MCF 10A (cell line): ENCODE measurements around the gene FAAP24. TPM values are rescaled to one million over a fixed set of nuclear protein-coding genes. Genes with fewer than 3 reads are reported as not detected.
"Not testable (repeated sequence)": the region's sequence is repeated elsewhere in the genome, so short reads cannot be mapped to it uniquely, and the experiment has no call there.

Experiments
- BruUV-seq: library from RNA; stranded (reverse); fragments of 400-500 nt; replicated peaks from 2 replicates; lab custom pipeline; 2021; lab: Mats Ljungman, UMichigan
- CTCF ChIA-PET: fragments of 300-600 bp; sonication (Branson Sonifier 250); formaldehyde crosslinking; extraction: SDS; loops from one replicate; lab custom pipeline; 2021; ENCODE audit warnings: antibody characterized with exemption, inconsistent platforms; lab: Yijun Ruan, JAX
- POLR2A ChIA-PET: fragments of 300-600, 350-650 bp; sonication (Branson Sonifier 250); formaldehyde crosslinking; extraction: SDS; loops from one replicate; lab custom pipeline; 2020; ENCODE audit warnings: antibody characterized with exemption, inconsistent platforms; lab: Yijun Ruan, JAX
- DNase-seq: peaks from one replicate; pipeline ENCODE4 v3.0.0-alpha.2; 2018; ENCODE audit not compliant: unreplicated experiment
- H3K27ac Mint-ChIP-seq: one replicate; pipeline ENCODE4 v1.8.0; 2022; ENCODE audit warnings: mild to moderate bottlenecking, low read depth, mixed read lengths; ENCODE audit not compliant: unreplicated experiment
- H3K27me3 Mint-ChIP-seq: one replicate; pipeline ENCODE4 v1.8.0; 2022; ENCODE audit warnings: mixed read lengths; ENCODE audit not compliant: insufficient read depth, unreplicated experiment
- H3K36me3 Mint-ChIP-seq: one replicate; pipeline ENCODE4 v1.8.0; 2022; ENCODE audit warnings: mild to moderate bottlenecking, moderate library complexity, mixed read lengths; ENCODE audit not compliant: insufficient read depth, unreplicated experiment
- H3K4me1 Mint-ChIP-seq: one replicate; pipeline ENCODE4 v1.8.0; 2022; ENCODE audit warnings: mixed read lengths; ENCODE audit not compliant: insufficient read depth, unreplicated experiment
- H3K4me3 Mint-ChIP-seq: one replicate; pipeline ENCODE4 v1.8.0; 2022; ENCODE audit warnings: mild to moderate bottlenecking, moderate library complexity, mixed read lengths; ENCODE audit not compliant: unreplicated experiment
- H3K9me3 Mint-ChIP-seq: one replicate; pipeline ENCODE4 v1.8.0; 2022; ENCODE audit warnings: mixed read lengths; ENCODE audit not compliant: unreplicated experiment
- intact Hi-C: fragments of 100-400 bp; cut with micrococcal nuclease; formaldehyde crosslinking; loops from 2 replicates; pipeline ENCODE4 v1.14.1; 2022
- total RNA-seq: library from RNA; stranded (reverse); gene quantifications from 2 replicates; pipeline ENCODE4 v1.2.3, GENCODE V29; 2022
- TF ChIP-seq, protein P1 (sequence below): fragments of 200-600 bp; IDR thresholded peaks from one replicate; pipeline ENCODE4 v1.8.0; 2022; ENCODE audit warnings: antibody characterized with exemption, mild to moderate bottlenecking; ENCODE audit not compliant: unreplicated experiment

FAAP24 gene
- total RNA-seq, 1 experiment from 2014 or later, result 4.1 TPM

DNA sequence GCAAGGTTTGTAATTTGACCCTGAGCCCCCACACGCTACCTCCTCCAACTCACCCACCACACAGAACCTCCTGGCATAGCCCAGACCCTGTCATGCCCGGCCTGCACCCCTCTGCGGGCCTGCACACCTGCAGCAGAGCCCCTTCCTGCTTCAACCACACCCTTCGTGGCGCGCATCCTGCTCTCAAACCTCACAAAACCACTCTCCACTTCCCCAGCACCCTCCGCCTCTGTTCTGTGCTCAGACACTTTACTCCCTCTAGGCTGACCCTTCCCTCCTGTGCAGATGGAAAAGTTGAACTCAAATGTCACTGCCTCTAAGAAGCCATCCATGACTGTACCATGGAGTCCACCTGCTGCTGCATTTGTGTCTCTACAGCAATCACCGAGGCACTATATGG, 28.5 kb downstream of the FAAP24 start:
- BruUV-seq, result no TSS peak
- Mint-ChIP-seq H3K36me3 (peaks cover 22% of the 10 kb centered on the region), H3K9me3 (no peaks in the 10 kb centered on the region), H3K27me3 (no peaks in the 10 kb centered on the region), H3K4me3 (no peak overlapping the region), H3K4me1 (no peaks in the 10 kb centered on the region), H3K27ac (no peak overlapping the region)
- TF ChIP-seq, protein P1, sequence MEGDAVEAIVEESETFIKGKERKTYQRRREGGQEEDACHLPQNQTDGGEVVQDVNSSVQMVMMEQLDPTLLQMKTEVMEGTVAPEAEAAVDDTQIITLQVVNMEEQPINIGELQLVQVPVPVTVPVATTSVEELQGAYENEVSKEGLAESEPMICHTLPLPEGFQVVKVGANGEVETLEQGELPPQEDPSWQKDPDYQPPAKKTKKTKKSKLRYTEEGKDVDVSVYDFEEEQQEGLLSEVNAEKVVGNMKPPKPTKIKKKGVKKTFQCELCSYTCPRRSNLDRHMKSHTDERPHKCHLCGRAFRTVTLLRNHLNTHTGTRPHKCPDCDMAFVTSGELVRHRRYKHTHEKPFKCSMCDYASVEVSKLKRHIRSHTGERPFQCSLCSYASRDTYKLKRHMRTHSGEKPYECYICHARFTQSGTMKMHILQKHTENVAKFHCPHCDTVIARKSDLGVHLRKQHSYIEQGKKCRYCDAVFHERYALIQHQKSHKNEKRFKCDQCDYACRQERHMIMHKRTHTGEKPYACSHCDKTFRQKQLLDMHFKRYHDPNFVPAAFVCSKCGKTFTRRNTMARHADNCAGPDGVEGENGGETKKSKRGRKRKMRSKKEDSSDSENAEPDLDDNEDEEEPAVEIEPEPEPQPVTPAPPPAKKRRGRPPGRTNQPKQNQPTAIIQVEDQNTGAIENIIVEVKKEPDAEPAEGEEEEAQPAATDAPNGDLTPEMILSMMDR, result no peak
- ChIA-PET CTCF (interaction anchor here (0.5 to 0.7 kb wide), 2 partner anchors 87 to 130 kb away, joined by 3 to 6 read pairs; no protein-coding TSS in a partner anchor), POLR2A (no interaction called here)
- intact Hi-C loops, result no loop called here
- DNase-seq, result no peak

- no peak for DNase-seq
- H3K27me3 Mint-ChIP-seq, result no peaks in the 10 kb centered on the region
- ChIA-PET POLR2A (interaction anchor here (0.7 kb wide), 1 partner anchor 35 kb away, joined by 3 read pairs; no protein-coding TSS in a partner anchor), CTCF (interaction anchor here (0.5 to 0.6 kb wide), 2 partner anchors 14 to 87 kb away, joined by 3 read pairs; no protein-coding TSS in a partner anchor)
- H3K4me1 Mint-ChIP-seq, result no peaks in the 10 kb centered on the region
- no TSS peak for BruUV-seq
- no peak overlapping the region for H3K27ac Mint-ChIP-seq
- H3K9me3 Mint-ChIP-seq, result no peaks in the 10 kb centered on the region
- intact Hi-C loops, result no loop called here
- H3K4me3 Mint-ChIP-seq, result no peak overlapping the region
- TF ChIP-seq, protein P1, result no peak
- H3K36me3 Mint-ChIP-seq, result peaks cover 24% of the 10 kb centered on the region
These were observed 28.9 kb downstream of the FAAP24 start for GRCh38 chr19:33000910-33001309.

DNA sequence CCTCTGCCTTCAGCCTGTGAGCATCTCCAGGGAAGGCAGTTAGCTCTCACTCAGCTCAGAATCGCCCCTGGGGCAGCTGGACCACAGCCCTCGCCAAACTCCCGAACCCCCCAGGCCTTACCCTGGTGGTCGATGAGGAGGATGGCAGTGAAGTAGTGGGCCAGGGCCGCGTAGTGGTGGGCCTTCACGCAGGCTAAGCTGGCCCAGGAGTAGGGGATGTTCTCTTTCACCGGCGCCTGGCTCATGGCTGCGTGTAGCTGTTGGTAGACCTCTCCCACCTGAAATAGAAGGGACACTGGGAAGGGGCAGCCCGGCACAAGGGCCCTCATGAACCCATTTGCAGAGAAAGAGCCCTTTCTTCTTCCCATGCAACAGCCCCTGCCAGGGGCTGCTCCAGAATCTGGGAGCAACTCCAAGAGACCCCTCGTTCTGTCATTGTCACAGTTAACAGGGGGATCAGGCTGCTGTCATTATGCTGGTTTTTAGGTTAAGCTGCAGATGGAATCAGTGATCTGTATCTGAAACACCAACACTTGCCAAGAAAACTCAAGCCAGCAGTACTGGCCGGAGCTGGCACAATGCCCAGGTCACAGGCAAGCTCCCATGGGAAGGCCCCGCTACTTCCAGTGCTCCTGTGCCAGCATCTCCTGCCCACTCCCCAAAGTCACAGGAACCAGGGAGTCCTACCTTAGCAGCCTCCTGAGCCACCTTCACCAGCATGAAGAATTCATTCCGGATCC, 30.3 kb downstream of the FAAP24 start:
- H3K36me3 Mint-ChIP-seq, result peaks cover 37% of the 10 kb centered on the region

GRCh38 chr19:33003424-33004024, 31.5 kb downstream of the FAAP24 start:
- not testable (repeated sequence) for BruUV-seq, H3K27me3 Mint-ChIP-seq

More for the DNA sequence above, 30.3 kb downstream of the FAAP24 start:
- CTCF ChIA-PET, H3K9me3 Mint-ChIP-seq, H3K4me1 Mint-ChIP-seq, H3K4me3 Mint-ChIP-seq, intact Hi-C loops, BruUV-seq, H3K27ac Mint-ChIP-seq, DNase-seq, H3K27me3 Mint-ChIP-seq: not testable (repeated sequence)
- POLR2A ChIA-PET, result interaction anchor here (0.7 kb wide), 1 partner anchor 79 kb away, joined by 3 read pairs; the partner anchor contains the start of gene GPATCH1

GRCh38 chr19:33005440-33005839, 33.4 kb downstream of the FAAP24 start:
- Mint-ChIP-seq H3K27ac (no peak overlapping the region), H3K36me3 (peaks cover 33% of the 10 kb centered on the region), H3K4me1 (no peaks in the 10 kb centered on the region), H3K4me3 (no peak overlapping the region), H3K27me3 (no peaks in the 10 kb centered on the region), H3K9me3 (no peaks in the 10 kb centered on the region)
- DNase-seq, result no peak
- no TSS peak for BruUV-seq
- TF ChIP-seq, protein P1, result no peak
- intact Hi-C loops, result no loop called here
- CTCF ChIA-PET, result interaction anchor here (0.7 kb wide), 1 partner anchor 29 kb away, joined by 3 read pairs; no protein-coding TSS in a partner anchor
- POLR2A ChIA-PET, result no interaction called here

More at GRCh38 chr19:33003424-33004024, 31.5 kb downstream of the FAAP24 start:
- H3K4me3 Mint-ChIP-seq, POLR2A ChIA-PET, DNase-seq, H3K4me1 Mint-ChIP-seq, H3K27ac Mint-ChIP-seq, intact Hi-C loops, H3K9me3 Mint-ChIP-seq: not testable (repeated sequence)
- peaks cover 37% of the 10 kb centered on the region for H3K36me3 Mint-ChIP-seq
- CTCF ChIA-PET, result interaction anchor here (0.6 to 0.9 kb wide), 2 partner anchors 116 to 706 kb away, joined by 3 read pairs; no protein-coding TSS in a partner anchor
